ENCODE measurements around the gene PIWIL4.

Gene PIWIL4

DNA sequence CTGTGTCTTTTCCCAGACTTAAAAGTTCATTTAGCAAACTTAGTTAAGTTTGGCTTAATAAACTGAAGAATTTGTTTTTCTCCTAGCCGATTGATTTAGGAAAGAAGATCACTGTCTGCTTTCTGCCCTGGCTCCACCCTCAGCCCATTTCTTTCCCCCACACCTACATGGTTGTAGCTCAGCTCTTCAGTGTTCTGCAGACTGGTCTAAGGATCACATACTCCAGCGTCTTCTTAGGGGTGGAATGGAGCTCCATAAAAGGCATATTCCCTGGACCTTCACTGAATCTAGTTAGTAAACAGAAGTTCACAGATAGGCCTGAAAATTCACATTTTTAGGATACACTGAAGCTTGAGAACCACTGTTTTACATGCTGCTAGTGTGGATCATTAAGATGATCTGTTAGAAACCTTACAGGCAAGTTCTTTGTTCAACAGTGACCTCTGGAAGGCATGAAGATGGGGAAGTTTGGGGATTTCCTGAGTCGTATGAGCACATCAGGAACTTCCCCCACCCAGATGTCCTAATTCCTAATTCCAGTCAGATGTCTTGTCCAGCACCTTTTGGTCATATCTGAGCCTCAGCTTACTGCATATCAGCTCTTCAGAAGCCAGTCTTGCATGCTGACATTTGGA lies 16.8 kb downstream of the PIWIL4 start:
- peak; percentile 25 for DNase-seq (ENCODE audit: low read depth)
- no peak overlapping the region for H3K4me3 ChIP-seq (replicated peaks; ENCODE audit: low read depth, low read length)

DNA sequence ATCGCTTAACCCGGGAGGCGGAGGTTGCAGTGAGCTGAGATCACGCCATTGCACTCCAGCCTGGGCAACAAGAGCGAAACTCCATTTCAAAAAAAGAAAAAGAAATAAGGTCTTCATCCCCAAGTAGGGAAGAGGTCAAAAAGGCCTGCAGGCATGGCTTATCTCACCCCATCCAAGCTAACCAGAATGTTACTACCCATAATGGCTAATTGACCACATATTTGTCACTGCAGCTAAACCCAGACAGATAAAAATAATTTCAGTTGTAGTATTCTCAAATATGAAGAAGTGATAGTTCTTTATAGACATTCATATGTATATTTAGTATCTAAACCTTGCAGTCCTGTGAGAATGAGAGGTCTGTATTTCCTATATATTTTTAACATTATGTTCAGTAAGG lies 17.8 kb downstream of the PIWIL4 start:
- no peak for DNase-seq (ENCODE audit: low read depth)
- TF ChIP-seq, protein P1, sequence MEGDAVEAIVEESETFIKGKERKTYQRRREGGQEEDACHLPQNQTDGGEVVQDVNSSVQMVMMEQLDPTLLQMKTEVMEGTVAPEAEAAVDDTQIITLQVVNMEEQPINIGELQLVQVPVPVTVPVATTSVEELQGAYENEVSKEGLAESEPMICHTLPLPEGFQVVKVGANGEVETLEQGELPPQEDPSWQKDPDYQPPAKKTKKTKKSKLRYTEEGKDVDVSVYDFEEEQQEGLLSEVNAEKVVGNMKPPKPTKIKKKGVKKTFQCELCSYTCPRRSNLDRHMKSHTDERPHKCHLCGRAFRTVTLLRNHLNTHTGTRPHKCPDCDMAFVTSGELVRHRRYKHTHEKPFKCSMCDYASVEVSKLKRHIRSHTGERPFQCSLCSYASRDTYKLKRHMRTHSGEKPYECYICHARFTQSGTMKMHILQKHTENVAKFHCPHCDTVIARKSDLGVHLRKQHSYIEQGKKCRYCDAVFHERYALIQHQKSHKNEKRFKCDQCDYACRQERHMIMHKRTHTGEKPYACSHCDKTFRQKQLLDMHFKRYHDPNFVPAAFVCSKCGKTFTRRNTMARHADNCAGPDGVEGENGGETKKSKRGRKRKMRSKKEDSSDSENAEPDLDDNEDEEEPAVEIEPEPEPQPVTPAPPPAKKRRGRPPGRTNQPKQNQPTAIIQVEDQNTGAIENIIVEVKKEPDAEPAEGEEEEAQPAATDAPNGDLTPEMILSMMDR (IDR thresholded peaks at IDR 0.05; ENCODE audit: low read length, missing control alignments): no peak

More for the DNA sequence above, 16.8 kb downstream of the PIWIL4 start:
- TF ChIP-seq, protein P1 (IDR thresholded peaks at IDR 0.05; ENCODE audit: low read length, missing control alignments): no peak

DNA sequence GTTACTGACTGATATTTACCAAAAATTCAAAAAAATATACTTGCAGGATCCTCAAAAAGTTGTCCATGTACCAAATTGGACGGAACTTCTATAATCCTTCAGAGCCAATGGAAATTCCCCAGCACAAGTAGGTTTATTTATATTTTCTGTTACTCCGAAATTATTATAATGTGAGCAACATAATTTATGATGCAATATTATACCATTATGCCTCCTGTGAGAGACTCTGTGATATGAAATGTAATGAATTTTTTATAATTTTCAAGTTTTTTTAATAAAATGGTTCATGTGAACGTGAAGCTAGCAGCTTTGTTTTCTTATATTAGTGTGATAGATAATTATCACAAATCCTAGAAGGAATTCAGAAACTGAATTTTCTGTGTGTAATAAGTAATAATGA lies 18.2 kb downstream of the PIWIL4 start:
- DNase-seq (ENCODE audit: low read depth): no peak
- no peak overlapping the region for H3K4me3 ChIP-seq (replicated peaks; ENCODE audit: low read depth, low read length)

More for the DNA sequence above, 17.8 kb downstream of the PIWIL4 start:
- H3K4me3 ChIP-seq (replicated peaks; ENCODE audit: low read depth, low read length): no peak overlapping the region

DNA sequence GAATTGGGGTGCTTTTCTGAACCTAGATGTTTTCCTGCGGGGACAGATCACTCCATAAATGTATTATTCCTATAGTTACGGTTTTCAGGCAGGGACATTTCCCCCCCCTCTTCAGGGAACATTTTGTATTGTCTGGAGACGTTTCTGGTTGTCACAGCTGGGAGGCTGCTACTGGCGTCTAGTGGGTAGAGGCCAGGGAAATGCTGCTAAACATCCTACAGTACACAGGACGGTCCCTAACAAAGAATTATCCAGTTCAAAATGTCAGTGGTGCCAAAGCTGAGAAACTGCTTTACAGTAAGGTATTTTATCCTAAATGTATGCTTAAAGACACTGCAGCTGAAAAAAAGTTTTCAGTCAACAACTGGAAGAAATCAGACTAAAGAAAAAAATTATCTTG lies 19.4 kb downstream of the PIWIL4 start:
- TF ChIP-seq, protein P1 (IDR thresholded peaks at IDR 0.05; ENCODE audit: low read length, missing control alignments): no peak
- DNase-seq (ENCODE audit: low read depth): no peak
- H3K4me3 ChIP-seq (replicated peaks; ENCODE audit: low read depth, low read length): no peak overlapping the region

More for the DNA sequence above, 18.2 kb downstream of the PIWIL4 start:
- TF ChIP-seq, protein P1 (IDR thresholded peaks at IDR 0.05; ENCODE audit: low read length, missing control alignments): no peak

DNA sequence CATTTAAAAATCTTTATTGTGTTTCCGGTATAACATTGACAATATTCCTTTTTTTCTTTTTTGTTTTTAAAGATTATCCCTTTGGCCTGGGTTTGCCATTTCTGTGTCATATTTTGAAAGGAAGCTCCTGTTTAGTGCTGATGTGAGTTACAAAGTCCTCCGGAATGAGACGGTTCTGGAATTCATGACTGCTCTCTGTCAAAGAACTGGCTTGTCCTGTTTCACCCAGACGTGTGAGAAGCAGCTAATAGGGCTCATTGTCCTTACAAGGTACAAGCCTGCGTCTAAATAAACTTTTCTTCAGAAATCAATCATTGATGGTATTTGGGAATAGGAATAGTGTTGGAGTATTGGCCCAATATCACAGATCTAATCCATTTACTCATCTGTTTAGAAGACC lies 19.8 kb downstream of the PIWIL4 start:
- TF ChIP-seq, protein P1 (IDR thresholded peaks at IDR 0.05; ENCODE audit: low read length, missing control alignments): no peak
- no peak overlapping the region for H3K4me3 ChIP-seq (replicated peaks; ENCODE audit: low read depth, low read length)
- no peak for DNase-seq (ENCODE audit: low read depth)

DNA sequence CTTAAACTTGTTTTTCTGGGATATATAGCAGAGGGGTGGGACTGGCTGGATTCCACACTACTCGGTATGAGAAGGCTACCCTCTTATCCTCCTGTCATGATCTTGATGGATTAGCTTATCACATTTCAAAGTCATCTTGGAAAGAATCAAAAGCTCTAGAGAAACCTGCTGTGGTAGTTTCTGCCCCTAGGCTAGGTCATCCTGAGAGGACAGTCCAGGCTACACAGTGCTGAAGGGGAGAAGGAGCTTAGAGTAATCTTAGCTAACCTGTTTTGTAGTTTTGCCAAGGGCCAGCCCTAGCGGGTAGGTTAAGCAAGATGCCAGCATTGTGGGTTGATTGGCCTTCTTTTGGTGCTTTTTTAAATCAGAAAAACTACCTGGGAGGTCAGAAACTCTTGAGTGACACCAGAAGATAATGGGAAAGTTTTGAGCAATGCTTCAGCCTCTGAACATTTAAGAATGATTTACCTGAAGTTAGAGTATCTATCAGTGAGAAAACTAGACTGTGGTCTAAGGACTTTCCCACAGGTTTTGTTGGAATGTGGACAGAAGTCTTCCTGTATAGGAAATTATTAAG lies 21.3 kb downstream of the PIWIL4 start:
- H3K4me3 ChIP-seq (replicated peaks; ENCODE audit: low read depth, low read length): no peak overlapping the region
- TF ChIP-seq, protein P1 (IDR thresholded peaks at IDR 0.05; ENCODE audit: low read length, missing control alignments): no peak
- DNase-seq (ENCODE audit: low read depth): no peak

Data from fibroblast of pulmonary artery (primary cell).